ENCODE measurements around the gene CEP128. TPM values are rescaled to one million over a fixed set of nuclear protein-coding genes. Genes with fewer than 3 reads are reported as not detected.
A peak's percentile ranks its signal among the peaks of the same experiment; 100 is the strongest.

The CEP128 gene
- total and polyA plus RNA-seq, 8 donors, result 1.1 to 240 (median 2.6) TPM

- no peak overlapping the region for H3K4me3 ChIP-seq
- H3K36me3 ChIP-seq, result no peaks in the 10 kb centered on the region
- no peak for TF ChIP-seq POLR2A (IDR thresholded peaks at IDR 0.05)
- TF ChIP-seq CTCF (IDR thresholded peaks at IDR 0.05), result no peak
- TF ChIP-seq EP300 (IDR thresholded peaks at IDR 0.05), result no peak
- no peak for TF ChIP-seq POLR2AphosphoS5 (IDR thresholded peaks at IDR 0.05)
- peak; percentile 27 to 37 for DNase-seq
- WGBS, 5 donors, result 50 to 66% (median 62%) methylated on average over 6 of the region's 6 CpGs
- no peak overlapping the region for H3K27ac ChIP-seq
- intact Hi-C loops (cut with DNase I; ENCODE audit: low total_unique reads), result no loop called here
- no peaks in the 10 kb centered on the region for H3K9me3 ChIP-seq
- H3K4me1 ChIP-seq, result peaks cover 0 to 6% (median 0%) of the 10 kb centered on the region in 4 donors
- H3K27me3 ChIP-seq, result no peaks in the 10 kb centered on the region
Observed at GRCh38 chr14:80628547-80628946, 313.0 kb downstream of the CEP128 start.

DNA sequence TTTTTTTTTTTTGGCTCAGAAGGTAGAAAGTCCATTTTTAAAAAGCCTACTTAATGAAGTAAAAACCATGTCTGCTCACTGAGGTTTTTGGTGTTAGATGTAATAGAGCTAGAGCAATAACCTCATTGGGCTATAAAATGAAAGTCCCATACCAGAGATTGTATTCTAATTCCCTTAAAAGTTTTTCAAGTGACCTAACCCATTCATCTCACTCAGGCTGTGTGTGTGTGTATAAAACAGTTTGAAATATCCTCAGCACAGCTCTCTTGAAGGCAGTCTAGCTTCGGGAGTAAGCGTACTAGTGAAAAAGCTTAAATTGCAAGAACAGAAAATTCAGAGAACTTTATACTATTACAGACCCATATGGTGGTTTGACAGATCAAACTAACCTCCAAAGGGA lies 313.8 kb downstream of the CEP128 start:
- TF ChIP-seq POLR2AphosphoS5 (IDR thresholded peaks at IDR 0.05), result no peak
- TF ChIP-seq CTCF (IDR thresholded peaks at IDR 0.05), result no peak
- TF ChIP-seq POLR2A (IDR thresholded peaks at IDR 0.05), result no peak
- no peak for TF ChIP-seq EP300 (IDR thresholded peaks at IDR 0.05)
- DNase-seq, result no peak
- Histone ChIP-seq H3K4me3 (no peak overlapping the region), H3K27ac (no peak overlapping the region), H3K9me3 (no peaks in the 10 kb centered on the region), H3K36me3 (no peaks in the 10 kb centered on the region), H3K27me3 (no peaks in the 10 kb centered on the region), H3K4me1 (peaks cover 0 to 6% (median 0%) of the 10 kb centered on the region in 4 donors)
- intact Hi-C loops (cut with DNase I; ENCODE audit: low total_unique reads), result no loop called here
- WGBS, 5 donors, result 73 to 92% (median 85%) methylated on average over 2 of the region's 2 CpGs

GRCh38 chr14:80624581-80624980 lies 317.0 kb downstream of the CEP128 start:
- Histone ChIP-seq H3K4me3 (no peak overlapping the region), H3K9me3 (no peaks in the 10 kb centered on the region), H3K36me3 (no peaks in the 10 kb centered on the region), H3K4me1 (peaks cover 0 to 6% (median 0%) of the 10 kb centered on the region in 4 donors), H3K27me3 (no peaks in the 10 kb centered on the region), H3K27ac (no peak overlapping the region)
- 89 to 96% (median 95%) methylated on average over 1 of the region's 1 CpG for WGBS, 5 donors
- DNase-seq, result no peak
- TF ChIP-seq CTCF (IDR thresholded peaks at IDR 0.05) (no peak), POLR2A (IDR thresholded peaks at IDR 0.05) (no peak), POLR2AphosphoS5 (IDR thresholded peaks at IDR 0.05) (no peak), EP300 (IDR thresholded peaks at IDR 0.05) (no peak)
- intact Hi-C loops (cut with DNase I; ENCODE audit: low total_unique reads), result no loop called here

GRCh38 chr14:80621701-80622100 lies 319.8 kb downstream of the CEP128 start:
- no peak overlapping the region for H3K27ac ChIP-seq

More at GRCh38 chr14:80621701-80622100, 319.8 kb downstream of the CEP128 start:
- no peaks in the 10 kb centered on the region for H3K4me1 ChIP-seq
- H3K27me3 ChIP-seq, result no peaks in the 10 kb centered on the region
- TF ChIP-seq EP300 (IDR thresholded peaks at IDR 0.05) (no peak), CTCF (IDR thresholded peaks at IDR 0.05) (no peak), POLR2A (IDR thresholded peaks at IDR 0.05) (no peak), POLR2AphosphoS5 (IDR thresholded peaks at IDR 0.05) (no peak)
- DNase-seq, result no peak
- no peak overlapping the region for H3K4me3 ChIP-seq
- H3K9me3 ChIP-seq, result no peaks in the 10 kb centered on the region
- intact Hi-C loops (cut with DNase I; ENCODE audit: low total_unique reads), result no loop called here
- H3K36me3 ChIP-seq, result no peaks in the 10 kb centered on the region
- WGBS, 5 donors, result 54 to 75% (median 61%) methylated on average over 3 of the region's 3 CpGs

All from stomach (tissue), 9 donors.